ENCODE results near the gene B4GALT2. TPM values are rescaled to one million over a fixed set of nuclear protein-coding genes. Genes with fewer than 3 reads are reported as not detected.

Gene B4GALT2
- total and polyA plus RNA-seq, 2 of the 4 experiments (the other 2 are of a cell fraction) = 52.3 to 60.8 TPM

DNA sequence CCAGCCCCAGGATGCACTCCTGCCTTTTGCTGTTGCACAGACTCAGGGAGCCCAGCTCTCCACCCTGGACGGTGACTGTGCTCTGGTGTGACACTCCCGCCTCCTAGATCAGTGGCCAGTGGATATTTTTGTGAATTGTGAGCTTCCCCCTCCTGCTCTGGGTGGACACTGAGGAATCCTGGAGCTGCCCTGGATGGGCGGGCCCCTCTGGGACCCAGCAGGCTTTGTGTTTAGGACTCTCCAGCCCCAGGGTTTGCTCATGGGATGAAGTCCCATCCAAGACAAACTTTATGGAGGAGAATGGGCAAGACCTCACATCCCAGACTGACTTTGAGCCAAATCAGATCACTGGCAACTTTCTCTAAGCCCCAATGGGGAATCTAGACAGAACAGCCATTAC is 36.2 kb downstream of the B4GALT2 start (continued):
- TF ChIP-seq FOS (IDR thresholded peaks at IDR 0.05; ENCODE audit: low read depth, low read length) (no peak), CEBPB (IDR thresholded peaks at IDR 0.05; ENCODE audit: low read depth, low read length) (no peak)

DNA sequence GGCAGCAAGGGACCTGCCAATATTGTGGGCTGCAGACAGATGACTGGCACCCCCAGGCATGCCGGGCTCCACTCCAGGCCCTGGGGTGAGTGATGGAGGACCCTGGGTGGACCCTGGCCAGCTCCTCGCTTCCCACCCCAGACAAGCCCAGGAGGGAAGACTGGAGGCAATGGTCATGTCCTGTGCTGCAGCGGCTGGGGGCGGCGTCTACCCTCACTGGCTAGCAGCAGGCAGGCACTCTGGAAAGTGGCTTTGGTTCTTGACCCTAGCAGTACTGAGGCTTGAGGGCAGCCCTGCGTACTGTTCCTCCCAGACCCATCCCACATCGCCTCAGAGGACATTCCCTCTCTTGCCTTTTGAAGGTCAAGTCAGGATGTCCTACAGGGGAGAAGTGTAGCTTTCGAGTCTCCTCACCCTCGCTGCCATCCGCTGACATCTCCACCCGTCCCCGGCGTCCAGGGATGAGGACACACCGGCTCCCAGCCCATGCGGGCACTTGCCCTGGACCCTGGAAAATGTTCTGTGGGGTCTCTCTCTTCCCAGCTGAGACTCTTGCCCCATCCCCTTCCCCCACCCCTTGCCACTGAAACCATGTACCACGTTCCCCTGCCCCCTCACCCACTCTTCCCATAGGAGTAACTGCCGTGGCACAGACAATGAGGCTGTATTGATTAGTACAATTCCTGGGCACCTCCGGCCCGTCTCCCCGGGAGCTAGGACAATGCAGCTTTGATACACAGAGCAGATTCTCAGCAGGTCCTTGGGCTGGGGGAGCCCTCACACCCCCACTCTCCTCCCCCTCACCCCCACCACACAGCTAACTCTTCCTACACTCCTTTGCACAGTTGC is 37.3 kb downstream of the B4GALT2 start:
- TF ChIP-seq RCOR1 (IDR thresholded peaks at IDR 0.05; ENCODE audit: insufficient replicate concordance, low read length) (no peak), CEBPB (IDR thresholded peaks at IDR 0.05; ENCODE audit: low read depth, low read length) (no peak), RAD21 (IDR thresholded peaks at IDR 0.05; ENCODE audit: low read length) (no peak), RFX5 (IDR thresholded peaks at IDR 0.05; ENCODE audit: low read depth, low read length) (no peak), MAFK (IDR thresholded peaks at IDR 0.05; ENCODE audit: low read depth, low read length) (no peak), SMC3 (IDR thresholded peaks at IDR 0.05; ENCODE audit: low read depth, low read length) (no peak), CHD1 (IDR thresholded peaks at IDR 0.05; ENCODE audit: low read depth, low read length) (no peak), BHLHE40 (IDR thresholded peaks at IDR 0.05; ENCODE audit: low read depth, low read length) (no peak)
- TF ChIP-seq, protein P1, sequence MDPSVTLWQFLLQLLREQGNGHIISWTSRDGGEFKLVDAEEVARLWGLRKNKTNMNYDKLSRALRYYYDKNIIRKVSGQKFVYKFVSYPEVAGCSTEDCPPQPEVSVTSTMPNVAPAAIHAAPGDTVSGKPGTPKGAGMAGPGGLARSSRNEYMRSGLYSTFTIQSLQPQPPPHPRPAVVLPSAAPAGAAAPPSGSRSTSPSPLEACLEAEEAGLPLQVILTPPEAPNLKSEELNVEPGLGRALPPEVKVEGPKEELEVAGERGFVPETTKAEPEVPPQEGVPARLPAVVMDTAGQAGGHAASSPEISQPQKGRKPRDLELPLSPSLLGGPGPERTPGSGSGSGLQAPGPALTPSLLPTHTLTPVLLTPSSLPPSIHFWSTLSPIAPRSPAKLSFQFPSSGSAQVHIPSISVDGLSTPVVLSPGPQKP (IDR thresholded peaks at IDR 0.05; ENCODE audit: borderline replicate concordance, low read depth, low read length) = no peak
- TF ChIP-seq, protein P2, sequence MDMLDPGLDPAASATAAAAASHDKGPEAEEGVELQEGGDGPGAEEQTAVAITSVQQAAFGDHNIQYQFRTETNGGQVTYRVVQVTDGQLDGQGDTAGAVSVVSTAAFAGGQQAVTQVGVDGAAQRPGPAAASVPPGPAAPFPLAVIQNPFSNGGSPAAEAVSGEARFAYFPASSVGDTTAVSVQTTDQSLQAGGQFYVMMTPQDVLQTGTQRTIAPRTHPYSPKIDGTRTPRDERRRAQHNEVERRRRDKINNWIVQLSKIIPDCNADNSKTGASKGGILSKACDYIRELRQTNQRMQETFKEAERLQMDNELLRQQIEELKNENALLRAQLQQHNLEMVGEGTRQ (IDR thresholded peaks at IDR 0.05; ENCODE audit: low read depth, low read length) = no peak
- Histone ChIP-seq H3K56ac (ENCODE audit: extremely low read depth, insufficient read depth, low read length) (no peak overlapping the region), H3K4me3 (ENCODE audit: insufficient read depth, low read depth, low read length) (no peak overlapping the region), H3K36me3 (ENCODE audit: control insufficient read depth, insufficient read depth, low read length) (peaks cover 9% of the 10 kb centered on the region; the same call in 1 of the 2 replicates), H3K18ac (ENCODE audit: low read depth, low read length) (no peak overlapping the region), H3K9ac (ENCODE audit: low read depth, low read length) (no peak overlapping the region), H2AK5ac (ENCODE audit: low read depth, low read length) (no peak overlapping the region), H3K27ac (ENCODE audit: insufficient read depth, low read length) (no peak overlapping the region), H3K23ac (ENCODE audit: low read depth, low read length) (no peak overlapping the region), H2BK20ac (ENCODE audit: low read depth, low read length) (no peak overlapping the region), H4K20me1 (ENCODE audit: insufficient read depth, low read length) (no peaks in the 10 kb centered on the region; the same call in 1 of the 2 replicates), H3K4me1 (ENCODE audit: control insufficient read depth, insufficient read depth, low read length) (no peaks in the 10 kb centered on the region), H2AFZ (replicated peaks; ENCODE audit: low read length, poor library complexity) (no peak overlapping the region), H3K27me3 (ENCODE audit: control insufficient read depth, insufficient read depth, low read length) (no peaks in the 10 kb centered on the region), H2BK5ac (ENCODE audit: low read depth, low read length, poor library complexity, severe bottlenecking) (no peak overlapping the region), H3K4me2 (ENCODE audit: low read depth, low read length) (no peak overlapping the region), H4K5ac (ENCODE audit: low read depth, low read length) (no peak overlapping the region), H3K9me1 (ENCODE audit: insufficient read depth, low read length) (peaks cover 6% of the 10 kb centered on the region; the same call in 1 of the 2 replicates), H4K8ac (ENCODE audit: low read depth in 2 of 2, low read length in 2 of 2) (no peak overlapping the region), H3K14ac (replicated peaks; ENCODE audit: low read depth, low read length) (no peak overlapping the region), H2BK15ac (ENCODE audit: low read depth, low read length) (no peak overlapping the region), H2AK9ac (replicated peaks; ENCODE audit: low read depth, low read length, poor library complexity) (no peak overlapping the region), H3K79me1 (ENCODE audit: low read depth in 1 of 2, low read length in 2 of 2) (no peaks in the 10 kb centered on the region), H3K9me3 (ENCODE audit: control insufficient read depth, insufficient read depth, low read length) (no peaks in the 10 kb centered on the region), H2BK120ac (ENCODE audit: low read depth, low read length) (no peak overlapping the region), H3K4ac (ENCODE audit: low read depth, low read length) (no peak overlapping the region), H4K91ac (ENCODE audit: insufficient read depth, low read depth, low read length) (no peak overlapping the region)
- dilution Hi-C loops (cut with HindIII; ENCODE audit: low sequenced_read_pairs, unreplicated experiment) = no loop called here
- in situ Hi-C loops (cut with MboI; ENCODE audit: low sequenced_read_pairs) = loop anchor here (10.0 kb wide), 1 partner anchor 569 kb away; no protein-coding TSS in a partner anchor
- 92% methylated on average over 12 of the region's 20 CpGs; no CpG with 5 or more reads in 1 of the 2 experiments for WGBS, 2 experiments (ENCODE audit: extremely low coverage in 2 of 2, insufficient read length in 1 of 2)
- no TSS peak for BruUV-seq (replicated peaks)
- CTCF ChIA-PET = no interaction called here
- intact Hi-C loops (cut with micrococcal nuclease) = no loop called here
- no peak for ATAC-seq (ENCODE audit: low read depth)
- no peak for DNase-seq
- POLR2A ChIA-PET (ENCODE audit: unreplicated experiment) = no interaction called here

All from IMR-90 (cell line).